NCI-H2107 treated with DMSO at 0.1 percent for 48 hours (cell line): ENCODE data around the gene PDE4DIP.
"Not testable (repeated sequence)": the region's sequence is repeated elsewhere in the genome, so short reads cannot be mapped to it uniquely, and the experiment has no call there.

Source experiments
- DNase-seq: peaks from one replicate; lab custom pipeline; 2025; ENCODE audit not compliant: unreplicated experiment; lab: John Stamatoyannopoulos, UW

PDE4DIP gene

DNA sequence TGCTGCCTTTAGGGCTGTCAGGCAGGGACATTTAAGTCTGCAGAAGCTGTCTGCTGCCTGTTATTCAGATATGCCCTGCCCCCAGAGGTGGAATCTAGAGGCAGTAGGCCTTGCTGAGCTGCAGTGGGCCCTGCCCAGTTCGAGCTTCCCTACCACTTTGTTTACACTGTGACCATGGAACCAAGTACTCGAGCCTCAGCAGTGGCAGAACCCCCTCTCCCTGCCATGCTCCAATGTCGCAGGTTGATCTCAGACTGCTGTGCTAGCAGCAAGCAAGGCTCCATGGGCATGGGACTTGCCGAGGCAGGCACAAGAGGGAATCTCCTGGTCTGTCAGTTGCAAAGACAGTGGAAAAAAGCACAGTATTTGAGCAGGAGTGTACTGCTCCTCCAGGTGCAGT lies 198.8 kb downstream of the PDE4DIP start:
- not testable (repeated sequence) for DNase-seq

- not testable (repeated sequence) for DNase-seq
These were observed 220.4 kb downstream of the PDE4DIP start for GRCh38 chr1:149064611-149065010.

DNA sequence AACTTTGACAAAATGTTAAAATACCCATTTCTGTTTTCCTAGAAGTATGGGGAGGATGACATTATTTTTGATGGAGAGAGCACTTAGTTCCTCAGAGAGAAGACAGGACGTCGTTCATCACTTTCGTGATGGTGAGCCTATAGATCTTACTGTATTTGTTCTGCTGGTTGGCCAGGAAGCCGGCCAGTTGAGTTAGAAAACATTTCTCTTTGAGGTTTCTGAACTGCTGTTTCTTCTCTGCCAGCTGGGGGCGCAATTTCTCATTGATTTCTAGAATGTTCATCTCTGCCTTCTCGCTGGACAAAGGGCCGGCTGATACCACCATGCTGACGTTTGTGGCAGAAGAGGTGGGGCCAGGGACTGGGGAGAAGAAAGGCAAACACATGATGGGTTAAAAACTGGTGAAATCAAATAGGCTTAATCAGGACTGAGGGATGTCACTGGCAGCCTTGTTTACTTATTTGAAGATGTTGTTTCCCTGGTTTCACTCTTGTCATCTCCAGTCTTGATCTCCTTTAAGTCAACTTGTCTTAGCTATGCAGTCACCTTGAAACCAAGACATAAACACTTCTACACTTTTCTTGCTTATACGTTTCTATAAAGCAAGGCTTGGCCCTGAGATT lies 231.4 kb downstream of the PDE4DIP start:
- DNase-seq: not testable (repeated sequence)
